ENCODE results near the gene FCHSD2. TPM values are rescaled to one million over a fixed set of nuclear protein-coding genes. Genes with fewer than 3 reads are reported as not detected.
A peak's percentile ranks its signal among the peaks of the same experiment; 100 is the strongest.

Gene FCHSD2
- total and polyA plus RNA-seq, 2 of the 13 experiments (the other 11 are each of a cell fraction or from before 2014, with no cell fraction given): 20.5 to 24.8 TPM

DNA sequence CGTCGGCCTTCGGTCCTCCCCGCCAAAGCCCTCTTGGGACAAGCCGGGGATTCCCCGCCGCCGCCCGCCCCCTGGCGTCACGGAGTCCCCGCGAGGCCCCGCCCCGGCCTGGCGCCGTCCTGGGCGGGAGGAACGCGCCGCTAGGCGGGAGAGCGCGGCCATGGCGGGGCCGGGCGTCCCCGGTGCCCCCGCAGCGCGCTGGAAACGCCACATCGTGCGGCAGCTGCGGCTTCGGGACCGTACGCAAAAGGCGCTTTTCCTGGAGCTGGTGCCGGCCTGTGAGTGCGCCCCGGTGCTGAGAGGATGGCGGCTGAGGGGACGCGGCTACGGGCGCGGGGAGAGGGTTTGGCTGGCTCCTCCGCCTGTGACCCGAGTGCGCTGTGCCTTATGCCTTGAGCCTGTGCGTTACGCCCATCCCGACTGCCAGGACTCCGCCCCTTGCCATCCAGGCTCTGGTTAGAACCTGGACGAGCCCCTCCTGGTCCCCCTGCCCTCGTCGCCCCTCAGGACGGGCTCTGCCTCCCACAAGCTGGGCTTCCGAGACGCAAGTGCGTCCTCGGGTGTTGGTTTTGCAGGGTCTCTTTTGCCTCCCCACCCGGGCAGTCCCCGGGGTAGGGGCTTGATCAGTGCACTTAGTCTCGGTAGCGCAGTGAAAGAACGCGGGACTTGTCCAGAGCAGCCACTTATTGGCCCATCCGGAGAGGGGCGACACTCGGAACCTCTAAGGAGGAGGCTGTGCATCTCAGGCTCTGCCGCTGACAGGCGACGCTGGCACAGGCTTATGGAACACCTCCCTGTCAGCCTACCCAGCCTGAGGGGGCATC lies 327.6 kb downstream of the FCHSD2 start, which contains the start of gene ATG16L2 (continued):
- TF ChIP-seq HES4 (CRISPR knock-in tag; IDR thresholded peaks at IDR 0.05; ENCODE audit: borderline replicate concordance) (no peak), ZNF546 (CRISPR knock-in tag; conservative IDR thresholded peaks at IDR 0.05) (no peak), YEATS4 (CRISPR knock-in tag; IDR thresholded peaks at IDR 0.05; ENCODE audit: borderline replicate concordance) (peak; percentile 73), POLR2AphosphoS5 (IDR thresholded peaks at IDR 0.05; ENCODE audit: low read depth, low read length) (0 out of 2 replicates have a peak, but pooled peaks have one; percentile 19), HDAC6 (IDR thresholded peaks at IDR 0.05; ENCODE audit: low read depth, low read length) (no peak), MXI1 (IDR thresholded peaks at IDR 0.05; ENCODE audit: borderline replicate concordance, low read depth, low read length) (0 out of 3 replicates have a peak, but pooled peaks have one; percentile 41), KLF6 (CRISPR knock-in tag; IDR thresholded peaks at IDR 0.05) (0 out of 2 replicates have a peak, but pooled peaks have one; percentile 42), ZSCAN21 (CRISPR knock-in tag; IDR thresholded peaks at IDR 0.05; ENCODE audit: borderline replicate concordance) (peak; percentile 25; the same call in 1 of the 2 replicates), ZNF746 (CRISPR knock-in tag; IDR thresholded peaks at IDR 0.05) (no peak), ZNF3 (CRISPR knock-in tag; IDR thresholded peaks at IDR 0.05) (no peak), SMAD1 (CRISPR knock-in tag; IDR thresholded peaks at IDR 0.05; ENCODE audit: borderline replicate concordance, low read depth) (0 out of 2 replicates have a peak, but pooled peaks have one; percentile 20), ZFAT (CRISPR knock-in tag; conservative IDR thresholded peaks at IDR 0.05) (no peak), KDM3A (CRISPR knock-in tag; IDR thresholded peaks at IDR 0.05; ENCODE audit: low read depth) (0 out of 2 replicates have a peak, but pooled peaks have one; percentile 33), MYNN (CRISPR knock-in tag; IDR thresholded peaks at IDR 0.05; ENCODE audit: low read depth) (no peak), ZNF768 (CRISPR knock-in tag; IDR thresholded peaks at IDR 0.05) (peak; percentile 36; the same call in 1 of the 2 replicates), TSC22D2 (CRISPR knock-in tag; IDR thresholded peaks at IDR 0.05; ENCODE audit: borderline replicate concordance) (peak; percentile 17; the same call in 1 of the 2 replicates), ZNF563 (CRISPR knock-in tag; IDR thresholded peaks at IDR 0.05) (peak; percentile 40; the same call in 1 of the 2 replicates), ZNF570 (CRISPR knock-in tag; IDR thresholded peaks at IDR 0.05; ENCODE audit: borderline replicate concordance) (no peak), ZNF264 (CRISPR knock-in tag; IDR thresholded peaks at IDR 0.05) (0 out of 2 replicates have a peak, but pooled peaks have one; percentile 29), KLF12 (CRISPR knock-in tag; IDR thresholded peaks at IDR 0.05; ENCODE audit: borderline replicate concordance) (peak; percentile 38; the same call in 1 of the 2 replicates)
- TF ChIP-seq, protein P1, sequence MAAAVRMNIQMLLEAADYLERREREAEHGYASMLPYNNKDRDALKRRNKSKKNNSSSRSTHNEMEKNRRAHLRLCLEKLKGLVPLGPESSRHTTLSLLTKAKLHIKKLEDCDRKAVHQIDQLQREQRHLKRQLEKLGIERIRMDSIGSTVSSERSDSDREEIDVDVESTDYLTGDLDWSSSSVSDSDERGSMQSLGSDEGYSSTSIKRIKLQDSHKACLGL (CRISPR knock-in tag; IDR thresholded peaks at IDR 0.05): 0 out of 2 replicates have a peak, but pooled peaks have one; percentile 17
- TF ChIP-seq, protein P2, sequence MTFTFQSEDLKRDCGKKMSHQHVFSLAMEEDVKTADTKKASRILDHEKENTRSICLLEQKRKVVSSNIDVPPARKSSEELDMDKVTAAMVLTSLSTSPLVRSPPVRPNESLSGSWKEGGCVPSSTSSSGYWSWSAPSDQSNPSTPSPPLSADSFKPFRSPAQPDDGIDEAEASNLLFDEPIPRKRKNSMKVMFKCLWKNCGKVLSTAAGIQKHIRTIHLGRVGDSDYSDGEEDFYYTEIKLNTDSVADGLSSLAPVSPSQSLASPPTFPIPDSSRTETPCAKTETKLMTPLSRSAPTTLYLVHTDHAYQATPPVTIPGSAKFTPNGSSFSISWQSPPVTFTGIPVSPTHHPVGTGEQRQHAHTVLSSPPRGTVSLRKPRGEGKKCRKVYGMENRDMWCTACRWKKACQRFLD (CRISPR knock-in tag; IDR thresholded peaks at IDR 0.05; ENCODE audit: borderline replicate concordance): no peak
- TF ChIP-seq, protein P3, sequence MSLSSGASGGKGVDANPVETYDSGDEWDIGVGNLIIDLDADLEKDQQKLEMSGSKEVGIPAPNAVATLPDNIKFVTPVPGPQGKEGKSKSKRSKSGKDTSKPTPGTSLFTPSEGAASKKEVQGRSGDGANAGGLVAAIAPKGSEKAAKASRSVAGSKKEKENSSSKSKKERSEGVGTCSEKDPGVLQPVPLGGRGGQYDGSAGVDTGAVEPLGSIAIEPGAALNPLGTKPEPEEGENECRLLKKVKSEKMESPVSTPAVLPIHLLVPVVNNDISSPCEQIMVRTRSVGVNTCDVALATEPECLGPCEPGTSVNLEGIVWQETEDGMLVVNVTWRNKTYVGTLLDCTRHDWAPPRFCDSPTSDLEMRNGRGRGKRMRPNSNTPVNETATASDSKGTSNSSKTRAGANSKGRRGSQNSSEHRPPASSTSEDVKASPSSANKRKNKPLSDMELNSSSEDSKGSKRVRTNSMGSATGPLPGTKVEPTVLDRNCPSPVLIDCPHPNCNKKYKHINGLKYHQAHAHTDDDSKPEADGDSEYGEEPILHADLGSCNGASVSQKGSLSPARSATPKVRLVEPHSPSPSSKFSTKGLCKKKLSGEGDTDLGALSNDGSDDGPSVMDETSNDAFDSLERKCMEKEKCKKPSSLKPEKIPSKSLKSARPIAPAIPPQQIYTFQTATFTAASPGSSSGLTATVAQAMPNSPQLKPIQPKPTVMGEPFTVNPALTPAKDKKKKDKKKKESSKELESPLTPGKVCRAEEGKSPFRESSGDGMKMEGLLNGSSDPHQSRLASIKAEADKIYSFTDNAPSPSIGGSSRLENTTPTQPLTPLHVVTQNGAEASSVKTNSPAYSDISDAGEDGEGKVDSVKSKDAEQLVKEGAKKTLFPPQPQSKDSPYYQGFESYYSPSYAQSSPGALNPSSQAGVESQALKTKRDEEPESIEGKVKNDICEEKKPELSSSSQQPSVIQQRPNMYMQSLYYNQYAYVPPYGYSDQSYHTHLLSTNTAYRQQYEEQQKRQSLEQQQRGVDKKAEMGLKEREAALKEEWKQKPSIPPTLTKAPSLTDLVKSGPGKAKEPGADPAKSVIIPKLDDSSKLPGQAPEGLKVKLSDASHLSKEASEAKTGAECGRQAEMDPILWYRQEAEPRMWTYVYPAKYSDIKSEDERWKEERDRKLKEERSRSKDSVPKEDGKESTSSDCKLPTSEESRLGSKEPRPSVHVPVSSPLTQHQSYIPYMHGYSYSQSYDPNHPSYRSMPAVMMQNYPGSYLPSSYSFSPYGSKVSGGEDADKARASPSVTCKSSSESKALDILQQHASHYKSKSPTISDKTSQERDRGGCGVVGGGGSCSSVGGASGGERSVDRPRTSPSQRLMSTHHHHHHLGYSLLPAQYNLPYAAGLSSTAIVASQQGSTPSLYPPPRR (CRISPR knock-in tag; IDR thresholded peaks at IDR 0.05; ENCODE audit: borderline replicate concordance): 0 out of 2 replicates have a peak, but pooled peaks have one; percentile 9
